Measurements from ENCODE around the gene TRAPPC6A. TPM values are rescaled to one million over a fixed set of nuclear protein-coding genes. Genes with fewer than 3 reads are reported as not detected.

TRAPPC6A gene
- total RNA-seq, 1 experiment from 2014 or later: 59.7 TPM

- peaks cover 34% of the 10 kb centered on the region for H3K27me3 Mint-ChIP-seq (ENCODE audit: low read depth)
- DNase-seq (ENCODE audit: low spot score) (no peak), ATAC-seq (no peak)
- no peaks in the 10 kb centered on the region for H3K36me3 Mint-ChIP-seq
- H3K4me1 Mint-ChIP-seq: peaks cover 11% of the 10 kb centered on the region; the same call in 1 of the 2 replicates
- no peaks in the 10 kb centered on the region for H3K9me3 Mint-ChIP-seq
- ChIA-PET POLR2A (interaction anchor here (0.6 kb wide), 1 partner anchor 287 kb away, joined by 3 read pairs; no protein-coding TSS in a partner anchor), CTCF (interaction anchor here (1.2 to 2.8 kb wide), 3 partner anchors 9 to 28 kb away, joined by 4 to 19 read pairs (median 4); no protein-coding TSS in a partner anchor)
- H3K27ac Mint-ChIP-seq: no peak overlapping the region
- H3K4me3 Mint-ChIP-seq: no peak overlapping the region
- no peak for TF ChIP-seq USF1 (CRISPR knock-in tag; IDR thresholded peaks at IDR 0.05)
- no peak for TF ChIP-seq GRHL2 (CRISPR knock-in tag; IDR thresholded peaks at IDR 0.05; ENCODE audit: insufficient replicate concordance, severe bottlenecking)
- no peak for TF ChIP-seq HMGXB4 (CRISPR knock-in tag; IDR thresholded peaks at IDR 0.05)
- no peak for TF ChIP-seq MAX (CRISPR knock-in tag; IDR thresholded peaks at IDR 0.05)
- no peak for TF ChIP-seq USF2 (CRISPR knock-in tag; IDR thresholded peaks at IDR 0.05)
- TF ChIP-seq NFYB (CRISPR knock-in tag; conservative IDR thresholded peaks at IDR 0.05; ENCODE audit: low read depth): no peak
Observed at GRCh38 chr19:45159210-45159970, 18.6 kb downstream of the TRAPPC6A start.

- DNase-seq (ENCODE audit: low spot score) (no peak), ATAC-seq (no peak)
- H3K4me1 Mint-ChIP-seq: peaks cover 16% of the 10 kb centered on the region
- H3K4me3 Mint-ChIP-seq: no peak overlapping the region
- ChIA-PET POLR2A (interaction anchor here (0.5 to 0.6 kb wide), 2 partner anchors 9 to 427 kb away, joined by 3 read pairs; no protein-coding TSS in a partner anchor), CTCF (interaction anchor here (0.8 to 2.8 kb wide), 2 partner anchors 9 to 33 kb away, joined by 3 to 19 read pairs; no protein-coding TSS in a partner anchor)
- H3K27ac Mint-ChIP-seq: no peak overlapping the region
- no peak for TF ChIP-seq HMGXB4 (CRISPR knock-in tag; IDR thresholded peaks at IDR 0.05)
- TF ChIP-seq ZBTB21 (CRISPR knock-in tag; IDR thresholded peaks at IDR 0.05; ENCODE audit: borderline replicate concordance): no peak
- TF ChIP-seq ARID4B (CRISPR knock-in tag; IDR thresholded peaks at IDR 0.05; ENCODE audit: borderline replicate concordance): no peak
- TF ChIP-seq ZNF416 (CRISPR knock-in tag; IDR thresholded peaks at IDR 0.05): no peak
- no peak for TF ChIP-seq CTCF (IDR thresholded peaks at IDR 0.05)
- TF ChIP-seq SOX15 (CRISPR knock-in tag; IDR thresholded peaks at IDR 0.05): no peak
- no peak for TF ChIP-seq TEAD1 (CRISPR knock-in tag; IDR thresholded peaks at IDR 0.05)
- no peak for TF ChIP-seq NR2C2 (CRISPR knock-in tag; IDR thresholded peaks at IDR 0.05)
- no peak for TF ChIP-seq ZNF425 (CRISPR knock-in tag; conservative IDR thresholded peaks at IDR 0.05)
- no peak for TF ChIP-seq GTF2I (CRISPR knock-in tag; conservative IDR thresholded peaks at IDR 0.05)
- TF ChIP-seq MXD4 (CRISPR knock-in tag; IDR thresholded peaks at IDR 0.05; ENCODE audit: borderline replicate concordance): no peak
- no peaks in the 10 kb centered on the region for H3K36me3 Mint-ChIP-seq
- H3K9me3 Mint-ChIP-seq: no peaks in the 10 kb centered on the region
- peaks cover 42% of the 10 kb centered on the region for H3K27me3 Mint-ChIP-seq (ENCODE audit: low read depth)
Observed at GRCh38 chr19:45158503-45159209, 19.4 kb downstream of the TRAPPC6A start.
